Measurements from ENCODE around the gene ABCF2.

DNA sequence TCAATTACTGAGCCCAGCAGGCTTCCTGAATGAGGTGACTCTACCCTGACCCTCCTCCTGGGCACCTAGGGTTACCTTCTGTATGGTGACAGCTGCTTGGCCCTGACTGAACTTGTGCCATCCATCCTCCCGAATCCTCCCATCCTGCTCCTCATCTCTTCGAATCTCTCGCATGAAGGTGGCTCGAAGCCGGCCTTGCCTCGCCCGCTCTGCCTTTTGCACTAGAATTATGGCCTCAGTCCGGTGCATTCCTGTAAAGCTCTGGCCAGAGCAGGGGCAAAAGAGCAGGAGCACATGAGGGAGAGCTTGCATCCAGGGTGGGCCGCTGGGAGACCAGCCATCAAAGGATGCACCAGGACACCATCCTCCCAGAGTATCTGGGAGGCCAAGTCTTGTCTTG is 24.2 kb downstream of the ABCF2 start:
- TF ChIP-seq, protein P1, sequence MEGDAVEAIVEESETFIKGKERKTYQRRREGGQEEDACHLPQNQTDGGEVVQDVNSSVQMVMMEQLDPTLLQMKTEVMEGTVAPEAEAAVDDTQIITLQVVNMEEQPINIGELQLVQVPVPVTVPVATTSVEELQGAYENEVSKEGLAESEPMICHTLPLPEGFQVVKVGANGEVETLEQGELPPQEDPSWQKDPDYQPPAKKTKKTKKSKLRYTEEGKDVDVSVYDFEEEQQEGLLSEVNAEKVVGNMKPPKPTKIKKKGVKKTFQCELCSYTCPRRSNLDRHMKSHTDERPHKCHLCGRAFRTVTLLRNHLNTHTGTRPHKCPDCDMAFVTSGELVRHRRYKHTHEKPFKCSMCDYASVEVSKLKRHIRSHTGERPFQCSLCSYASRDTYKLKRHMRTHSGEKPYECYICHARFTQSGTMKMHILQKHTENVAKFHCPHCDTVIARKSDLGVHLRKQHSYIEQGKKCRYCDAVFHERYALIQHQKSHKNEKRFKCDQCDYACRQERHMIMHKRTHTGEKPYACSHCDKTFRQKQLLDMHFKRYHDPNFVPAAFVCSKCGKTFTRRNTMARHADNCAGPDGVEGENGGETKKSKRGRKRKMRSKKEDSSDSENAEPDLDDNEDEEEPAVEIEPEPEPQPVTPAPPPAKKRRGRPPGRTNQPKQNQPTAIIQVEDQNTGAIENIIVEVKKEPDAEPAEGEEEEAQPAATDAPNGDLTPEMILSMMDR (IDR thresholded peaks at IDR 0.05): no peak
- TF ChIP-seq EZH2 (IDR thresholded peaks at IDR 0.05; ENCODE audit: borderline replicate concordance, insufficient read depth, low read depth, low read length, poor library complexity, severe bottlenecking): no peak
